WTC11 (cell line): Measurements from ENCODE around the gene RPL29. TPM values are rescaled to one million over a fixed set of nuclear protein-coding genes. Genes with fewer than 3 reads are reported as not detected.

ENCODE experiments used
- ARID4B ChIP-seq: sonication (generic); formaldehyde crosslinking; IDR thresholded peaks from 2 replicates; pipeline ENCODE4 v1.8.0; 2023; ENCODE audit warnings: missing genetic modification reagents, mild to moderate bottlenecking, borderline replicate concordance
- ATF3 ChIP-seq: sonication (generic); formaldehyde crosslinking; conservative IDR thresholded peaks from 2 replicates; pipeline ENCODE4 v1.8.1; 2022; ENCODE audit warnings: mild to moderate bottlenecking, missing genetic modification reagents
- CBFB ChIP-seq: sonication (generic); formaldehyde crosslinking; IDR thresholded peaks from 2 replicates; pipeline ENCODE4 v1.8.1; 2022; ENCODE audit warnings: mild to moderate bottlenecking, low read depth, missing genetic modification reagents
- CREB1 ChIP-seq: sonication (generic); formaldehyde crosslinking; IDR thresholded peaks from 2 replicates; pipeline ENCODE4 v1.8.0; 2023; ENCODE audit warnings: mild to moderate bottlenecking, missing genetic modification reagents
- CTCF ChIP-seq: fragments of 200-600 bp; IDR thresholded peaks from 2 replicates; pipeline ENCODE4 v1.8.0; 2022; ENCODE audit warnings: antibody characterized with exemption
- EMX1 ChIP-seq: fragments of 250-450 bp; sonication (Bioruptor Pico); IDR thresholded peaks from 2 replicates; pipeline ENCODE4 v1.8.0; 2021; ENCODE audit warnings: mild to moderate bottlenecking
- FOXP1 ChIP-seq: sonication (generic); formaldehyde crosslinking; IDR thresholded peaks from 2 replicates; pipeline ENCODE4 v1.8.0; 2022; ENCODE audit warnings: missing genetic modification reagents, mild to moderate bottlenecking, moderate library complexity, borderline replicate concordance
- GABPB1 ChIP-seq: sonication (generic); formaldehyde crosslinking; IDR thresholded peaks from 2 replicates; pipeline ENCODE4 v1.8.1; 2023; ENCODE audit warnings: mild to moderate bottlenecking, missing genetic modification reagents
- GRHL2 ChIP-seq: fragments of 250-450 bp; sonication (Bioruptor Pico); IDR thresholded peaks from 2 replicates; pipeline ENCODE4 v1.8.0; 2022; ENCODE audit warnings: mild to moderate bottlenecking, moderate library complexity; ENCODE audit not compliant: insufficient replicate concordance, severe bottlenecking
- GTF2I ChIP-seq: fragments of 250-450 bp; sonication (Bioruptor Pico); conservative IDR thresholded peaks from 2 replicates; pipeline ENCODE4 v1.4.0; 2021; ENCODE audit warnings: mild to moderate bottlenecking
- HMGA2 ChIP-seq: fragments of 250-450 bp; sonication (Bioruptor Pico); IDR thresholded peaks from 2 replicates; pipeline ENCODE4 v1.4.0; 2021; ENCODE audit warnings: mild to moderate bottlenecking, moderate library complexity
- NFYB ChIP-seq: sonication (generic); formaldehyde crosslinking; conservative IDR thresholded peaks from 2 replicates; pipeline ENCODE4 v1.8.0; 2022; ENCODE audit warnings: low read depth, missing genetic modification reagents
- NR1H2 ChIP-seq: sonication (generic); formaldehyde crosslinking; IDR thresholded peaks from 2 replicates; pipeline ENCODE4 v1.9.0; 2021; ENCODE audit warnings: mild to moderate bottlenecking, moderate library complexity, missing genetic modification reagents
- OVOL2 ChIP-seq: fragments of 250-450 bp; sonication (Bioruptor Pico); IDR thresholded peaks from 2 replicates; pipeline ENCODE4 v1.9.0; 2021; ENCODE audit warnings: mild to moderate bottlenecking, borderline replicate concordance
- TCF7 ChIP-seq: sonication (generic); formaldehyde crosslinking; IDR thresholded peaks from 2 replicates; pipeline ENCODE4 v1.8.0; 2022; ENCODE audit warnings: mild to moderate bottlenecking, low read depth, missing genetic modification reagents, moderate library complexity
- TP53 ChIP-seq: sonication (generic); formaldehyde crosslinking; IDR thresholded peaks from 2 replicates; pipeline ENCODE4 v1.8.1; 2023; ENCODE audit warnings: mild to moderate bottlenecking, missing genetic modification reagents
- ZBTB21 ChIP-seq: sonication (generic); formaldehyde crosslinking; IDR thresholded peaks from 2 replicates; pipeline ENCODE4 v1.8.1; 2023; ENCODE audit warnings: mild to moderate bottlenecking, missing genetic modification reagents, borderline replicate concordance
- ZNF232 ChIP-seq: sonication (generic); formaldehyde crosslinking; IDR thresholded peaks from 2 replicates; pipeline ENCODE4 v1.8.0; 2022; ENCODE audit warnings: mild to moderate bottlenecking, missing genetic modification reagents
- ZNF263 ChIP-seq: sonication (generic); formaldehyde crosslinking; IDR thresholded peaks from 2 replicates; pipeline ENCODE4 v1.8.1; 2022; ENCODE audit warnings: low read depth, mild to moderate bottlenecking, moderate library complexity, missing genetic modification reagents
- ZNF317 ChIP-seq: sonication (generic); formaldehyde crosslinking; IDR thresholded peaks from 2 replicates; pipeline ENCODE4 v1.8.1; 2023; ENCODE audit warnings: low read depth, mild to moderate bottlenecking, moderate library complexity, missing genetic modification reagents, borderline replicate concordance
- total RNA-seq: library from RNA; stranded (reverse); gene quantifications from 3 replicates; pipeline ENCODE4 v1.2.3, GENCODE V29; 2021
- TF ChIP-seq, protein P1 (sequence below): sonication (generic); formaldehyde crosslinking; IDR thresholded peaks from 2 replicates; pipeline ENCODE4 v1.8.1; 2023; ENCODE audit warnings: mild to moderate bottlenecking, missing genetic modification reagents
- TF ChIP-seq, protein P2 (sequence below): fragments of 250-450 bp; sonication (Bioruptor Pico); IDR thresholded peaks from 2 replicates; pipeline ENCODE4 v1.9.0; 2021; ENCODE audit warnings: mild to moderate bottlenecking
- TF ChIP-seq, protein P3 (sequence below): sonication (generic); formaldehyde crosslinking; IDR thresholded peaks from 2 replicates; pipeline ENCODE4 v1.8.1; 2022; ENCODE audit warnings: mild to moderate bottlenecking, missing genetic modification reagents, moderate library complexity, borderline replicate concordance
- TF ChIP-seq, protein P4 (sequence below): sonication (generic); formaldehyde crosslinking; IDR thresholded peaks from 2 replicates; pipeline ENCODE4 v1.8.1; 2022; ENCODE audit warnings: low read depth, missing genetic modification reagents, borderline replicate concordance

Gene RPL29
- total RNA-seq, 1 experiment from 2014 or later = 1,343 TPM

- no peak for TF ChIP-seq CREB1 (CRISPR knock-in tag)
- TF ChIP-seq ZBTB21 (CRISPR knock-in tag) = 0 out of 2 replicates have a peak, but pooled peaks have one; percentile 4
- 0 out of 2 replicates have a peak, but pooled peaks have one; percentile 37 for TF ChIP-seq ZNF317 (CRISPR knock-in tag)
- TF ChIP-seq HMGA2 = no peak
- no peak for TF ChIP-seq NR1H2
- TF ChIP-seq ZNF263 (CRISPR knock-in tag) = peak; percentile 68; the same call in 1 of the 2 replicates
- no peak for TF ChIP-seq EMX1
- TF ChIP-seq, protein P1, sequence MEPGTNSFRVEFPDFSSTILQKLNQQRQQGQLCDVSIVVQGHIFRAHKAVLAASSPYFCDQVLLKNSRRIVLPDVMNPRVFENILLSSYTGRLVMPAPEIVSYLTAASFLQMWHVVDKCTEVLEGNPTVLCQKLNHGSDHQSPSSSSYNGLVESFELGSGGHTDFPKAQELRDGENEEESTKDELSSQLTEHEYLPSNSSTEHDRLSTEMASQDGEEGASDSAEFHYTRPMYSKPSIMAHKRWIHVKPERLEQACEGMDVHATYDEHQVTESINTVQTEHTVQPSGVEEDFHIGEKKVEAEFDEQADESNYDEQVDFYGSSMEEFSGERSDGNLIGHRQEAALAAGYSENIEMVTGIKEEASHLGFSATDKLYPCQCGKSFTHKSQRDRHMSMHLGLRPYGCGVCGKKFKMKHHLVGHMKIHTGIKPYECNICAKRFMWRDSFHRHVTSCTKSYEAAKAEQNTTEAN (CRISPR knock-in tag) = no peak
- TF ChIP-seq GRHL2 = no peak
- TF ChIP-seq CTCF = peak; percentile 67
- peak; percentile 96 for TF ChIP-seq ARID4B
- peak; percentile 99; the same call in 1 of the 2 replicates for TF ChIP-seq TP53 (CRISPR knock-in tag)
- no peak for TF ChIP-seq GTF2I (CRISPR knock-in tag)
- 0 out of 2 replicates have a peak, but pooled peaks have one; percentile 97 for TF ChIP-seq TCF7
- no peak for TF ChIP-seq GABPB1
- peak; percentile 98; the same call in 1 of the 2 replicates for TF ChIP-seq CBFB (CRISPR knock-in tag)
- no peak for TF ChIP-seq NFYB
- TF ChIP-seq, protein P2, sequence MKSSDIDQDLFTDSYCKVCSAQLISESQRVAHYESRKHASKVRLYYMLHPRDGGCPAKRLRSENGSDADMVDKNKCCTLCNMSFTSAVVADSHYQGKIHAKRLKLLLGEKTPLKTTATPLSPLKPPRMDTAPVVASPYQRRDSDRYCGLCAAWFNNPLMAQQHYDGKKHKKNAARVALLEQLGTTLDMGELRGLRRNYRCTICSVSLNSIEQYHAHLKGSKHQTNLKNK = no peak
- no peak for TF ChIP-seq OVOL2 (CRISPR knock-in tag)
- TF ChIP-seq, protein P3, sequence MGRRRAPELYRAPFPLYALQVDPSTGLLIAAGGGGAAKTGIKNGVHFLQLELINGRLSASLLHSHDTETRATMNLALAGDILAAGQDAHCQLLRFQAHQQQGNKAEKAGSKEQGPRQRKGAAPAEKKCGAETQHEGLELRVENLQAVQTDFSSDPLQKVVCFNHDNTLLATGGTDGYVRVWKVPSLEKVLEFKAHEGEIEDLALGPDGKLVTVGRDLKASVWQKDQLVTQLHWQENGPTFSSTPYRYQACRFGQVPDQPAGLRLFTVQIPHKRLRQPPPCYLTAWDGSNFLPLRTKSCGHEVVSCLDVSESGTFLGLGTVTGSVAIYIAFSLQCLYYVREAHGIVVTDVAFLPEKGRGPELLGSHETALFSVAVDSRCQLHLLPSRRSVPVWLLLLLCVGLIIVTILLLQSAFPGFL (CRISPR knock-in tag) = no peak
- TF ChIP-seq ZNF232 = peak; percentile 68; the same call in 1 of the 2 replicates
- peak; percentile 99 for TF ChIP-seq FOXP1
- no peak for TF ChIP-seq ATF3 (CRISPR knock-in tag)
- TF ChIP-seq, protein P4, sequence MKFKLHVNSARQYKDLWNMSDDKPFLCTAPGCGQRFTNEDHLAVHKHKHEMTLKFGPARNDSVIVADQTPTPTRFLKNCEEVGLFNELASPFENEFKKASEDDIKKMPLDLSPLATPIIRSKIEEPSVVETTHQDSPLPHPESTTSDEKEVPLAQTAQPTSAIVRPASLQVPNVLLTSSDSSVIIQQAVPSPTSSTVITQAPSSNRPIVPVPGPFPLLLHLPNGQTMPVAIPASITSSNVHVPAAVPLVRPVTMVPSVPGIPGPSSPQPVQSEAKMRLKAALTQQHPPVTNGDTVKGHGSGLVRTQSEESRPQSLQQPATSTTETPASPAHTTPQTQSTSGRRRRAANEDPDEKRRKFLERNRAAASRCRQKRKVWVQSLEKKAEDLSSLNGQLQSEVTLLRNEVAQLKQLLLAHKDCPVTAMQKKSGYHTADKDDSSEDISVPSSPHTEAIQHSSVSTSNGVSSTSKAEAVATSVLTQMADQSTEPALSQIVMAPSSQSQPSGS (CRISPR knock-in tag) = no peak
Observed at GRCh38 chr3:51955893-51956770, 39.6 kb downstream of the RPL29 start (continued).
